MM.1S (cell line): ENCODE results near the gene ENOX2.

ENCODE experiments used
- DNase-seq: peaks from one replicate; pipeline ENCODE4 v3.0.0-alpha.2; 2015
- H2AFZ ChIP-seq: fragments of 300-600 bp; sonication (generic); 2 replicates; pipeline ENCODE4 v1.6.0; 2016; ENCODE audit warnings: antibody characterized with exemption, low read length
- H3F3A ChIP-seq: fragments of 300-600 bp; sonication (generic); 2 replicates; pipeline ENCODE4 v1.6.1; 2016; ENCODE audit warnings: mild to moderate bottlenecking, antibody characterized with exemption, low read length, moderate library complexity, mixed read lengths; ENCODE audit not compliant: insufficient read depth
- H3K27ac ChIP-seq: fragments of 300-600 bp; sonication (generic); 2 replicates; pipeline ENCODE4 v1.5.1; 2016; ENCODE audit warnings: mild to moderate bottlenecking, low read length
- H3K27me3 ChIP-seq: fragments of 300-600 bp; sonication (generic); replicated peaks from 2 replicates; pipeline ENCODE4 v1.6.0; 2016; ENCODE audit warnings: low read length; ENCODE audit not compliant: insufficient read depth
- H3K36me3 ChIP-seq: fragments of 300-600 bp; sonication (generic); replicated peaks from 2 replicates; pipeline ENCODE4 v1.6.1; 2016; ENCODE audit warnings: mild to moderate bottlenecking, low read length, mixed read lengths; ENCODE audit not compliant: insufficient read depth
- H3K4me1 ChIP-seq: fragments of 300-600 bp; sonication (generic); 2 replicates; pipeline ENCODE4 v1.6.1; 2016; ENCODE audit warnings: low read length, mixed read lengths
- H3K4me2 ChIP-seq: fragments of 300-600 bp; sonication (generic); 2 replicates; pipeline ENCODE4 v1.6.0; 2016; ENCODE audit warnings: low read depth, low read length
- H3K4me3 ChIP-seq: fragments of 300-600 bp; sonication (generic); 2 replicates; pipeline ENCODE4 v1.5.1; 2016; ENCODE audit warnings: low read length, mixed read lengths
- H3K79me2 ChIP-seq: fragments of 300-600 bp; sonication (generic); 2 replicates; pipeline ENCODE4 v1.6.1; 2016; ENCODE audit warnings: mixed run types, low read length, mixed read lengths
- H3K9ac ChIP-seq: fragments of 300-600 bp; sonication (generic); 2 replicates; pipeline ENCODE4 v1.6.1; 2016; ENCODE audit warnings: low read length, mixed read lengths
- H3K9me2 ChIP-seq: fragments of 300-600 bp; sonication (generic); replicated peaks from 2 replicates; pipeline ENCODE4 v1.6.1; 2016; ENCODE audit warnings: mild to moderate bottlenecking, low read length, mixed read lengths; ENCODE audit not compliant: insufficient read depth
- H3K9me3 ChIP-seq: fragments of 300-600 bp; sonication (generic); replicated peaks from 2 replicates; pipeline ENCODE4 v1.6.1; 2016; ENCODE audit warnings: mild to moderate bottlenecking, low read length, mixed read lengths; ENCODE audit not compliant: insufficient read depth
- H4K20me1 ChIP-seq: fragments of 300-600 bp; sonication (generic); 2 replicates; pipeline ENCODE4 v1.6.1; 2016; ENCODE audit warnings: mild to moderate bottlenecking, low read length, moderate library complexity, mixed read lengths; ENCODE audit not compliant: insufficient read depth
- EZH2 ChIP-seq: fragments of 300-600 bp; sonication (generic); optimal IDR thresholded peaks from 2 replicates; pipeline ENCODE3; 2017; ENCODE audit warnings: low read depth, mild to moderate bottlenecking, antibody characterized with exemption, low read length, mixed read lengths
- EZH2phosphoT487 ChIP-seq: fragments of 300-600 bp; sonication (generic); IDR thresholded peaks from 2 replicates; pipeline ENCODE4 v1.6.1; 2018; ENCODE audit warnings: antibody characterized with exemption, low read length
- TF ChIP-seq, protein P1 (sequence below): fragments of 300-600 bp; sonication (generic); IDR thresholded peaks from 2 replicates; pipeline ENCODE4 v1.5.1; 2016; ENCODE audit warnings: antibody characterized with exemption, low read length, mixed read lengths

The ENOX2 gene

DNA sequence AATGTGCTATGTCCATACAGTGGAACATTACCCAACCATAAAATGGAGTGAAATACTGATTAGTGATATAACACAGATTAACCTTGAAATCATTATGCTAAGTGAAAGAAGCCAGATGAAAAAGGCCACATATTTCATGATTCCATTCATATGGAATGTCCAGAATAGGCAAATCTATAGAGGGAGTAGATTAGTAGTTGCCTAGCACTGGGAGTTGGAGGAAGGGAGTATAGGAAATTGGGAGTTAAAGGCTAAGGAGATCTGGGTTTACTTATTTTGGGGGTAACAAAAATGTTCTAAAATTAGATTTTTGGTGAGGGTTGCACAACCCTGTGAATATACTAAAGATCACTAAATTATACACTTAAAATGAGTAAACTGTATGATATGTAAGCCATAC lies 26.8 kb downstream of the ENOX2 start:
- H3K36me3 ChIP-seq: no peaks in the 10 kb centered on the region
- no peak overlapping the region for H2AFZ ChIP-seq
- no peak overlapping the region for H3K9ac ChIP-seq
- no peaks in the 10 kb centered on the region for H3K79me2 ChIP-seq
- H3K9me3 ChIP-seq: no peaks in the 10 kb centered on the region
- DNase-seq: no peak
- no peaks in the 10 kb centered on the region for H3K9me2 ChIP-seq
- TF ChIP-seq EZH2 (no peak), EZH2phosphoT487 (no peak)
- TF ChIP-seq, protein P1, sequence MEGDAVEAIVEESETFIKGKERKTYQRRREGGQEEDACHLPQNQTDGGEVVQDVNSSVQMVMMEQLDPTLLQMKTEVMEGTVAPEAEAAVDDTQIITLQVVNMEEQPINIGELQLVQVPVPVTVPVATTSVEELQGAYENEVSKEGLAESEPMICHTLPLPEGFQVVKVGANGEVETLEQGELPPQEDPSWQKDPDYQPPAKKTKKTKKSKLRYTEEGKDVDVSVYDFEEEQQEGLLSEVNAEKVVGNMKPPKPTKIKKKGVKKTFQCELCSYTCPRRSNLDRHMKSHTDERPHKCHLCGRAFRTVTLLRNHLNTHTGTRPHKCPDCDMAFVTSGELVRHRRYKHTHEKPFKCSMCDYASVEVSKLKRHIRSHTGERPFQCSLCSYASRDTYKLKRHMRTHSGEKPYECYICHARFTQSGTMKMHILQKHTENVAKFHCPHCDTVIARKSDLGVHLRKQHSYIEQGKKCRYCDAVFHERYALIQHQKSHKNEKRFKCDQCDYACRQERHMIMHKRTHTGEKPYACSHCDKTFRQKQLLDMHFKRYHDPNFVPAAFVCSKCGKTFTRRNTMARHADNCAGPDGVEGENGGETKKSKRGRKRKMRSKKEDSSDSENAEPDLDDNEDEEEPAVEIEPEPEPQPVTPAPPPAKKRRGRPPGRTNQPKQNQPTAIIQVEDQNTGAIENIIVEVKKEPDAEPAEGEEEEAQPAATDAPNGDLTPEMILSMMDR: no peak
- H3K4me3 ChIP-seq: no peak overlapping the region
- no peak overlapping the region for H3K4me2 ChIP-seq
- no peak overlapping the region for H3K27ac ChIP-seq
- no peaks in the 10 kb centered on the region for H3K4me1 ChIP-seq
- no peaks in the 10 kb centered on the region for H4K20me1 ChIP-seq
- H3K27me3 ChIP-seq: no peaks in the 10 kb centered on the region
- H3F3A ChIP-seq: no peaks in the 10 kb centered on the region

DNA sequence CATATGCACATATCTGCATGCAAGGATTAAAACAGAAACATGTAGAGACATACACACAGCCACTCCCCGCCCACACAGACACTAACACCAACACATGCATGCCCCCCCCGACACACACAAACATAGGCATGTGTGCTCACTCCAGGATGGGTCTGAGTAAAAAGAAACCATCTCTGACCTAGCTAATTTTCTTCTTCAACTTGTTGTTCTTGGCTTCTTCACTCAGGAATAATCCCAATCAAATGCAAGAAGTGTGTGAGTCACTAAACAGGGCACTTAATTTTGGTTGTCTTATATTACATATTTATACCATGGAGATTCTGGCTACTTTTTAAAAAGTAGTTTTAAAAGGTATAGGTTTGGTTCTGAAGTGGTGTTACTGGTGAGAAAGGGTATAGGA lies 28.3 kb downstream of the ENOX2 start:
- Histone ChIP-seq H3K4me2 (no peak overlapping the region), H3K36me3 (no peaks in the 10 kb centered on the region), H2AFZ (no peak overlapping the region), H3K27ac (no peak overlapping the region), H3K27me3 (no peaks in the 10 kb centered on the region), H3F3A (no peaks in the 10 kb centered on the region), H3K4me3 (no peak overlapping the region), H3K9ac (no peak overlapping the region), H3K9me2 (no peaks in the 10 kb centered on the region), H3K9me3 (no peaks in the 10 kb centered on the region), H4K20me1 (no peaks in the 10 kb centered on the region), H3K79me2 (no peaks in the 10 kb centered on the region), H3K4me1 (no peaks in the 10 kb centered on the region)
- DNase-seq: no peak
- no peak for TF ChIP-seq EZH2
- TF ChIP-seq, protein P1: no peak
- no peak for TF ChIP-seq EZH2phosphoT487

DNA sequence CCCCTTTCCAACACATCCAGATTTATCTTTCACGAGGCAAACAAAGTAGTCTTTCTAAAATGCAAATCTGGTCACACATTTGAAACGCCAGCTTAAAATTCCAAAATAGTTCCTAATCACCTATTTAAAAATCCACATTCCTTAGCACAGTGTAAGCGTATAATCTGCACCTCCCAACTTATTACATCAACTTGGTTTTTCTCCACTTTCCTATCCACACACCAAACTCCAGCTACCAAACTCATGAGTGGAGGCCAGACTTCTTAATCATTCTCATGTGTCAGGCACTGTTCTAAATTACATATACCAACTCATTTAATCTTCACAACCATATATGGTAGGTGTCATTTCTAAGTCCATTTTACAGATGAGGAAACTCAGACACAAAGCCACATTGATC lies 33.8 kb downstream of the ENOX2 start:
- no peak overlapping the region for H2AFZ ChIP-seq
- no peak overlapping the region for H3K9ac ChIP-seq
- no peaks in the 10 kb centered on the region for H3K9me3 ChIP-seq
- no peak overlapping the region for H3K4me2 ChIP-seq
- H3K4me1 ChIP-seq: no peaks in the 10 kb centered on the region
- H3K36me3 ChIP-seq: no peaks in the 10 kb centered on the region
- no peaks in the 10 kb centered on the region for H3K27me3 ChIP-seq
- no peak overlapping the region for H3K4me3 ChIP-seq
- H3K79me2 ChIP-seq: no peaks in the 10 kb centered on the region
- no peaks in the 10 kb centered on the region for H3F3A ChIP-seq
- no peak overlapping the region for H3K27ac ChIP-seq
- no peaks in the 10 kb centered on the region for H4K20me1 ChIP-seq
- no peak for TF ChIP-seq EZH2phosphoT487
- TF ChIP-seq, protein P1: no peak
- TF ChIP-seq EZH2: no peak
- no peak for DNase-seq
- no peaks in the 10 kb centered on the region for H3K9me2 ChIP-seq

DNA sequence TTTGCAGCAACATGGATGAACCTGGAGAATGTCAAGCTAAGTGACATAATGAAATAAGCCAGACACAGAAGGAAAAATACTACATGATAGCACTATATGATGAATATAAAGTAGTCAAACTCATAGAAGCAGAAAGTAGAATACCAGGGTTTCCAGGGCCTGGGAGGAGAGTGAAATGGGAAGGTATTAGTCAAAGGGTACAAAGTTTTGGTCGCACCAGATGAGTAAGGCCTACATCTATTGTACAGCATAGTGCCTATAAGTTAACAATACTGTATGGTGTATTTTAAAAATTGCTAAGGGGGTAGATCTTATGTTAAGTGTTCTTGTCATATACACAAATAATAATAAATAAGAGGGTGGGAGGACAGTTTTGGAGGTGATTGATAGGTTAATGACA lies 41.5 kb downstream of the ENOX2 start:
- no peaks in the 10 kb centered on the region for H4K20me1 ChIP-seq
- no peaks in the 10 kb centered on the region for H3F3A ChIP-seq
- H3K36me3 ChIP-seq: no peaks in the 10 kb centered on the region
- no peak overlapping the region for H2AFZ ChIP-seq
- H3K9me2 ChIP-seq: no peaks in the 10 kb centered on the region
- H3K4me1 ChIP-seq: peaks cover 9% of the 10 kb centered on the region
- no peak overlapping the region for H3K27ac ChIP-seq
- no peaks in the 10 kb centered on the region for H3K79me2 ChIP-seq
- H3K27me3 ChIP-seq: no peaks in the 10 kb centered on the region
- H3K9me3 ChIP-seq: no peaks in the 10 kb centered on the region
- TF ChIP-seq EZH2phosphoT487 (no peak), EZH2 (no peak)
- TF ChIP-seq, protein P1: no peak
- no peak overlapping the region for H3K4me2 ChIP-seq
- H3K9ac ChIP-seq: no peak overlapping the region
- H3K4me3 ChIP-seq: no peak overlapping the region
- no peak for DNase-seq
